HS-5 (cell line): Measurements from ENCODE around the gene MYO1B.

ENCODE experiments used
- DNase-seq: peaks from one replicate; pipeline ENCODE4 v3.0.0-alpha.2; 2012; ENCODE audit warnings: low read depth

Gene MYO1B

GRCh38 chr2:191262436-191262835, 17.2 kb downstream of the MYO1B start:
- DNase-seq: no peak

- no peak for DNase-seq
Measured at GRCh38 chr2:191263050-191263449, 17.8 kb downstream of the MYO1B start.

- DNase-seq: peak; percentile 72
Measured at GRCh38 chr2:191264647-191265081, 19.5 kb downstream of the MYO1B start.

- DNase-seq: no peak
Measured at GRCh38 chr2:191265311-191266170, 20.3 kb downstream of the MYO1B start.

GRCh38 chr2:191266201-191266600, 21.0 kb downstream of the MYO1B start:
- no peak for DNase-seq

- no peak for DNase-seq
Measured at GRCh38 chr2:191268596-191268995, 23.4 kb downstream of the MYO1B start.

- no peak for DNase-seq
Measured at GRCh38 chr2:191270306-191271161, 25.3 kb downstream of the MYO1B start.

- no peak for DNase-seq
Measured at GRCh38 chr2:191272064-191272463, 26.9 kb downstream of the MYO1B start.

- no peak for DNase-seq
Measured at GRCh38 chr2:191274413-191274815, 29.2 kb downstream of the MYO1B start.

- DNase-seq: no peak
Measured at GRCh38 chr2:191276792-191277465, 31.7 kb downstream of the MYO1B start.

GRCh38 chr2:191280290-191280689, 35.1 kb downstream of the MYO1B start:
- DNase-seq: no peak

GRCh38 chr2:191280834-191281756, 35.9 kb downstream of the MYO1B start:
- DNase-seq: no peak

GRCh38 chr2:191285252-191285651, 40.0 kb downstream of the MYO1B start:
- no peak for DNase-seq

- DNase-seq: no peak
Measured at GRCh38 chr2:191287820-191288219, 42.6 kb downstream of the MYO1B start.

GRCh38 chr2:191289049-191289448, 43.8 kb downstream of the MYO1B start:
- DNase-seq: no peak

- no peak for DNase-seq
Measured at GRCh38 chr2:191291471-191291870, 46.3 kb downstream of the MYO1B start.

GRCh38 chr2:191292869-191293268, 47.7 kb downstream of the MYO1B start:
- no peak for DNase-seq

- no peak for DNase-seq
Measured at GRCh38 chr2:191295088-191295487, 49.9 kb downstream of the MYO1B start.

- no peak for DNase-seq
Measured at GRCh38 chr2:191296083-191297006, 51.1 kb downstream of the MYO1B start.

- DNase-seq: no peak
Measured at GRCh38 chr2:191297033-191297432, 51.8 kb downstream of the MYO1B start.
